Esophagus muscularis mucosa (tissue), 4 donors: ENCODE data around the gene COL4A1.
A peak's percentile ranks its signal among the peaks of the same experiment; 100 is the strongest.

Experiments used
- EP300 ChIP-seq: sonication (generic); formaldehyde crosslinking; IDR thresholded peaks from one replicate; pipeline ENCODE4 v1.6.1; 2017; ENCODE audit warnings: antibody characterized with exemption
- POLR2A ChIP-seq: fragments of 450-650 bp; IDR thresholded peaks from one replicate; pipeline ENCODE4 v1.6.1; 2017; ENCODE audit warnings: antibody characterized with exemption, moderate library complexity, mild to moderate bottlenecking, low read depth
- POLR2AphosphoS5 ChIP-seq, 2 donors: sonication (generic); formaldehyde crosslinking; IDR thresholded peaks; one replicate each; pipeline ENCODE4 v1.6.1; 2017; ENCODE audit warnings: antibody characterized with exemption in 2 of 2
- TF ChIP-seq, protein P1 (sequence below), 3 experiments: fragments of 200-600 bp in 2 of 3; fragments of 450-650 bp in 1 of 3; sonication (generic) in 2 of 3; IDR thresholded peaks; one replicate each; pipeline ENCODE4 v1.5.1; 2017 to 2019; ENCODE audit warnings: antibody characterized with exemption in 3 of 3, mild to moderate bottlenecking in 2 of 3, moderate library complexity in 1 of 3

- TF ChIP-seq, protein P1, sequence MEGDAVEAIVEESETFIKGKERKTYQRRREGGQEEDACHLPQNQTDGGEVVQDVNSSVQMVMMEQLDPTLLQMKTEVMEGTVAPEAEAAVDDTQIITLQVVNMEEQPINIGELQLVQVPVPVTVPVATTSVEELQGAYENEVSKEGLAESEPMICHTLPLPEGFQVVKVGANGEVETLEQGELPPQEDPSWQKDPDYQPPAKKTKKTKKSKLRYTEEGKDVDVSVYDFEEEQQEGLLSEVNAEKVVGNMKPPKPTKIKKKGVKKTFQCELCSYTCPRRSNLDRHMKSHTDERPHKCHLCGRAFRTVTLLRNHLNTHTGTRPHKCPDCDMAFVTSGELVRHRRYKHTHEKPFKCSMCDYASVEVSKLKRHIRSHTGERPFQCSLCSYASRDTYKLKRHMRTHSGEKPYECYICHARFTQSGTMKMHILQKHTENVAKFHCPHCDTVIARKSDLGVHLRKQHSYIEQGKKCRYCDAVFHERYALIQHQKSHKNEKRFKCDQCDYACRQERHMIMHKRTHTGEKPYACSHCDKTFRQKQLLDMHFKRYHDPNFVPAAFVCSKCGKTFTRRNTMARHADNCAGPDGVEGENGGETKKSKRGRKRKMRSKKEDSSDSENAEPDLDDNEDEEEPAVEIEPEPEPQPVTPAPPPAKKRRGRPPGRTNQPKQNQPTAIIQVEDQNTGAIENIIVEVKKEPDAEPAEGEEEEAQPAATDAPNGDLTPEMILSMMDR (IDR thresholded peaks at IDR 0.05): no peak
- TF ChIP-seq POLR2A (no peak), EP300 (peak; percentile 90), POLR2AphosphoS5 (IDR thresholded peaks at IDR 0.05) (peak; percentile 59 to 65)
These were observed 90.4 kb downstream of the COL4A1 start for GRCh38 chr13:110216398-110217041.
